KG1 (cell line): ENCODE results near the gene ADAMTS10.
"Not testable (repeated sequence)": the region's sequence is repeated elsewhere in the genome, so short reads cannot be mapped to it uniquely, and the experiment has no call there.

Experiments
- DNase-seq: peaks from one replicate; lab custom pipeline; 2025; lab: John Stamatoyannopoulos, UW

The ADAMTS10 gene

GRCh38 chr19:8610041-8610935 lies at the start of gene ADAMTS10:
Gene ADAMTS10 (minus strand): TSS chr19:8610715. CDS start chr19:8605710, 5,005 bp downstream.
- DNase-seq: peak; percentile 53

- DNase-seq: no peak
Measured at GRCh38 chr19:8659905-8660304, 49.4 kb upstream of the ADAMTS10 start.

- DNase-seq: no peak
Measured at GRCh38 chr19:8657869-8658268, 47.4 kb upstream of the ADAMTS10 start.

DNA sequence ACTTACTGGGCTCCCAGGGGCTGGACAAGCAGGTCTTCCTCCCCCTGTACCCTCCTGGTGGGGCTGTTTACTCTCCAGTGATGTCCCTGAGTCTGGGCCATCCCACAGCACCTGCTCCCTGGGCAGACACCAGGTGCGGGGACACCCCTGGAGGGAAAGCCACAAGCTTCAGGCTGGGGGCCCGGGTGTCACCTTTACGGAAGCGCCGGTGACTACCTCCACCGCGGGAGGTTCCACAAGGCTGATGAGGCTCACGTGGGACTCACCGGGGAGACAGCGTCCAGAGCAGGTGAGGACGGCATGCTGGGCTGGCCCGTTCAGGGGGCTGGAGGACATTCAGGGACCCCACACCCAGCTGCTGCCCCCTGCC lies 44.8 kb upstream of the ADAMTS10 start:
- DNase-seq: no peak

DNA sequence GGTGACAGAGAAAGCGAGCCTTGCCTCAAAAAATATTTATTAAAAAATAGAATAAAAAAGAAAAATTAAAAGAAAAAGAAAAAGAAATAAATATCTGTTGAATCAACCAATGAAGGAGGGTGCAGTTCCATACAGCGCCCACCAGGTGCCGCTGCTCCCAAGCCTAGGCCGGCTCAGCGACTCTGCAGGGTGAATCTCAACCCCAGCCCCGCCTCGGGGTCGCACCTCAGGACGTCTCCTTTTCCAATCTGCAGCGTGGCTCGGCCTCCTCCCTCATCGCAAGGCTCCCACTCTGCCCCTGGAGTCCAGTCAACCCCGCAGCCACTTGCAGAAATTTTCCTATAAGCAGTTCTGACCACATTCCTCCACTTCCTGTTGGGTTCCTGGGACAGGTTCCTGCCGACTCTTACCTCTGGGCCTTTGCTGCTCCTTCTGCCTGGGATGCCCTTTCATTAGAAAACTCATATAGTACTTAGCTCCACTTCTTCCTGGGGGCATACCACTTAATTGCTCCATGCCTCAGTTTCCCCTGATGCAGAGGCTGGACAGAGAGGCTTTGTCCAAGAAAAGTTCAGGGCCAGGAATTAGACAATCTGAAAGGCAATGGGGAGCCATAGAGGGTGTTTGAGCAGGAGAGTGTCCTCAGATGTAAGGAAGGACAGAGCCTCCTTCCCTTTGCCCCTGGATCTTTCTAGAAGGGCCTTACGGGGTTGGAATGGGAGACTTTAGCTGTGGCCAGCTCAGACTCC lies 44.2 kb upstream of the ADAMTS10 start:
- DNase-seq: peak; percentile 40

DNA sequence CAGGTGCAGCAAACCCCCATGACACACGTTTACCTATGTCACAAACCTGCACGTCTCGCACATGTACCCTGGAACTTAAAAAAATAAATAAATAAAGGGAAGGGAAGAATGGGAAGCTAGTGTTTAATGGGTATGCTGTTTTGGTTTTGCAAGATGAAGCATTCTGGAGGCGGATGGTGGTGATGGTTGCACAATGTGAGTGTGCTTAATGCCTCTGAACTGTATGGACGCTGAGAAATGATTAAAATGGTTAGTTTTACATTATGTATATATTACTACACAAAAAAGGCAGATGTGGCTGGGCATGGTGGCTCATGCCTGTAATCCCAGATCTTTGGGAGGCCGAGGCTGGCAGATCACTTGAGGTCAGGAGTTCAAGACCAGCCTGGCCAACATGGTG lies 37.7 kb upstream of the ADAMTS10 start:
- no peak for DNase-seq

DNA sequence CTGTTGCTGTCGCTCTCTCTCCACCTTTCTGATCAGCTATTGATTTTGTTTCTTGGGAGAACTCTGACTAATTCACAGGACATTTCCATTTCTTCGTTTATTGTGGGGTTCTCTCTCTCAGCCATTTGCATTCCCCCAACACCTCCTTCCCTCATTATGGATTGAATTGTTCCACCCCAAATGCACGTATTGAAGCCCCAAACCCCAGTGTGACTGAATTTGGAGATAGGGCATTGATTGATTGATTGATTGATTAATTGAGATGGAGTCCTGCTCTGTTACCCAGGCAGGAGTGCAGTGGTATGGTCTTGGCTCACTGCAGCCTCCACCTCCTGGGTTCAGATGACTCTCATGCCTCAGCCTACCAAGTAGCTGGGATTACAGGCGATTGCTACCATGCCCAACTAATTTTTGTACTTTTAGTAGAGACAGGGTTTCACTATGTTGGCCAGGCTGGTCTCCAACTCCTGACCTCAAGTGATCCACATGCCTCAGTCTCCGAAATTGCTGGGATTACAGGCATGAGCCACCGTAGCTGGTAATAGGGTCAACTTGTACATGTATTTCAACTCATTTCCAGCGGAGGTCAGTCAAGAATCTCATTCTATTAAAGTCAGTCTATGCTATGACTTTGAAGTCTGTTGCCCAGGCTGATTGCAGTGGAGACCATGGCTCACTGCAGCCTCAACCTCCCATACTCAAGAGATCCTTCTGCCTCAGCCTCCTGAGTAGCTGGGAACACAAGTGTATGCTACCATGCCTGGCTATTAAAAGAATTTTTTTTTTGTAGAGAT lies 33.5 kb upstream of the ADAMTS10 start:
- DNase-seq: no peak

DNA sequence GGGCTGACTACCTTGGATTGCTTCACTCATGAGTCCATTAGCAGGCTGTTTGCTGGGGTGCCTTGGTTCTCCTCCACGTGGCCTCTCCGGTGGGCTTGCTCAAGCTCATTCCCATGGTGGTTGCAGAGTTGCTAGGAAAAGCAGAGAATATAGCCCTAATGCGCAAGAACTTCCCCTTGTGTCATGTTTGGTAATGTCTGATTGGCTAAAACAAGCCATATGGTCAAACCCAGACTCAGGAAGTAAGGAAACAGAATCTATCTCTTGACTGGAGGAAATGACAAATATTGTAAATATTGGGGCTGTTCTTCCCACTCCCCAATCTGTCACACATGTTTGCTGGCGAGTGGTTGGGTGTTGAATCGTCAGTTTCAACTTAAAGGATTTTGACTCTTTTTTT lies 32.0 kb upstream of the ADAMTS10 start:
- no peak for DNase-seq

- DNase-seq: no peak
Measured at GRCh38 chr19:8641908-8642547, 31.5 kb upstream of the ADAMTS10 start.

GRCh38 chr19:8641221-8641907 lies 30.8 kb upstream of the ADAMTS10 start:
- DNase-seq: no peak

DNA sequence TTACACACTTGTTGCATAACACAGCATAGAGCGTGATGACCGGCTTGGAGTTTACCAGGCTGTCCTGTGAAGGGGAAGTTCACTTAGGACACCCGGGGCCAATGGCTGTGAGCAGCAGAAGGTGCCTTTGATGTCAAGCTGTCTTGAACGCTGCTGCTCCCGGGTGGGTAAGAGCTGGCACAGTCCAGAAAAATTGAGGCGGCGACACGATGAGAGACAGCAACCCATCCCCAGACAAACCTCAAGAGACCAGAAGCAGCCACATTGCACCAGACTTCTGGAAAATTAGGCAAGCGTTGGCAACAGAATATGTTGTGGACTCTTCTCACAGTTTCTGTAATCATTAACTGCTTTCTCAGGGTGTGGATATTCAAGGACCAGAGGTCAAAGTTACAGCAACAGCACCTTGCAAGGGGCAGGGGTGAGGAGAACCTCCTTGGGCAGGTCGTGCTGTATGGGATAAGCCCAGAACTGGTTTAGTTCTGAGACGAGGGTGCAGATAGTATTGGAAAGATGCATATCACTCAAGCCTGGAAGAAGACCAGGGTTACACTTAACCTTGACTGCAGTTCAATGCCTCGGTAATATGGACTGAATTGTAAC lies 30.0 kb upstream of the ADAMTS10 start:
- DNase-seq: no peak

DNA sequence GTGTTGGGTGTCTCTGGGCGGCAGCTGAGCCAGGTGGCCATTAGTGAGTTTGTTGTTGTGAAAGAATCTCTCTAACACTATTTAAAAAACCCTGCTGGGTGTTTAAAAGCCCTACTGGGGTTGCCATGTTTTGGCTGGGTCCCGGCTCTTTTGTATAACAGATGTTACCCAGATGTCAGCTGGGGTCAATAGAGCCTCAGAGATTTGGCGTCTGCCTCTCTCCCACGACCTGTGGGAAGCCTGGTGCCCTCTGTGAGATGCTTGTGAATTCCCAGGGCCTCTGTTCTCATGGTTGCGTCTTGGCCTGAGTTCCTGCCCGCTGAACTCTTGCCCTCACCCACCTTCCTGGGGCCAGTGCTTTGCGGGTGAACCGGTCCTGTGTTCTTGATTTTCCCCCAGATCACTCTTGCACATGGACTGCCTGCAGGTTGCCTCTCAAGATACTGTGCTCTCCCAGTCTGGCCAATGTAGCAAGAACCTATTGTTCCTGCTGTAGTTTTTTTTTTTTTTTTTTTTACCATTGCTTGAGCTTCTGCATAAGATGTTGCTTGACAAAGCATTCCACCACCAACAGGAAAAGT lies 29.4 kb upstream of the ADAMTS10 start:
- DNase-seq: no peak

- DNase-seq: peak; percentile 42
Measured at GRCh38 chr19:8638078-8638619, 27.6 kb upstream of the ADAMTS10 start.

- not testable (repeated sequence) for DNase-seq
Measured at GRCh38 chr19:8637070-8637469, 26.6 kb upstream of the ADAMTS10 start.

- no peak for DNase-seq
Measured at GRCh38 chr19:8635422-8635821, 24.9 kb upstream of the ADAMTS10 start.

DNA sequence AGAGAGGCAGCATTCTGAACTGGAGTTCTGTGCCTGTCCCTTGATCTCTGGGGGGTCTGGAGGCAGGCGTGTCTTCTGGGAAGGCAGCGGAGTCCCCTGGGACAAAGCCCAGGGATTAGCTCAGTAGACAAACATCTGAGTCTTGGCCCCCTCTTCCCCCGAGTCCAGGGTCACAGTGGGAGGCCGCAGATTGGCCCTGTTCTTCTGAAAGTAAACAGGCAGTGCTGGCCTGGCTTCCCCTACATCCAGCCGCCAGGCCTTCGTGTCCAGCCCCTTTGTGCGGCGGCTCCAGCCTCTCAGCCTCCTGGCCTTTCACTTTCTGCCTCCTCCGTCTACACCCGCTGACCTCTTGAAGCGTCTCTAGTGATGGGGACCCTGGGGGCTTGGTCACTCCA lies 20.9 kb upstream of the ADAMTS10 start:
- no peak for DNase-seq

DNA sequence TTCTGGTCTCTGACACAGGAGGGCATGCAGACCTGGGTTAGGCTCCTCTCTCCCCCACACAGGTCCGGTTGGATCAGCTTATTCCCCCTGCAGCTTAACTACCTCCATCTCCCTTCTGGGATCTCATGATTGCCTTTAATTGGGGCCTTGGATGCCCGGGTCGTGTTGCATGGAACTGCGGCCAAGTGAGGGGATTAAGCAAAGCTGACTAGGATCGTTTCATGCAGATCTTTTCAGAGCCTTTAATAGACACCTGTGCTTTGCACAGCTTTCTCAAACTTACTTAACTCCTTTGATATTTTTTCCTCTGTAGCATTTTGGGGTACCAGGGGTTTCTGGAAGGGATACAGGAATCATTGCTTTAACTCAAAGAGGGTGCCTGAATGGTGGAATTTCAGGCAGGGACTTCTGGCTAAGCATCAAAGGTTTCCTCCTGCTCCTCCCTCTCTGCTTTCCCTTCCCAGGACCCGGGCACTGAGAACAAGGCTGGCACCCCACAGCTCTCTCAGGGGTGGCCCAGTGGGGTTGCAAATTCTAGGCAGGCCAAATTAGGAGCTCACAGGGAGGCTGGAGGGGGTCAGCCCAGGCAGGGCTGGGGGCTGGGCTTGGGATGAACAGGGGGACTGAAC lies 20.4 kb upstream of the ADAMTS10 start:
- no peak for DNase-seq

DNA sequence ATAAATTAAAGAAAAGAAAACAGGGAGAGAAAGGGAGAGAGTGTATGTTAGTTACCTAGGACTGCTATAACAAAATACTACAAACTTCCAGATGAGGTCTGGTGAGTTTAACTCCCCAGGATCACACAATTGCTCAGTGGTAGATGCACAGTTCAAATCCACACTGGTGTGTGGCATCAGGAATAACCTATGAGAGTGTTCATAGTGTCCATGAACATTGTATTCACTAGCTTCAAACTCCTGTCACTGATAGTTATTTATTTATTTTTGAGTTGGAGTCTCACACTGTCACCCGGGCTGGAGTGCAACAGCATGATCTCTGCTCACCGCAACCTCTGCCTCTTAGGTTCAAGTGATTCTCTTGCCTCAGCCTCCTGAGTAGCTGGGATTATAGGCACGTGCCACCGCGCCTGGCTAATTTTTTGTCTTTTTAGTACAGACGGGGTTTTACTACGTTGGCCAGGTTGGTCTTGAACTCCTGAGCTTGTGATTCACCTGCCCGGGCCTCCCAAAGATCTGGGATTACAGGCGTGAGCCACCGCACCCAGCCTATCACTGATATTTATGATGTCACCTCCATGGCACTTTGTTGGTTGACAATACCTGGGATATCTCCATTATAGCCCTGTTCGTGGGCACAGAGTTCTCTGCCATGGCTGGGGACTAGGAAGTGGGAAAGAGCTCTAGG lies 19.6 kb upstream of the ADAMTS10 start, which contains the start of gene NFILZ:
TSS of gene NFILZ (plus strand) at position 638 of the 688 bp plus-strand sequence. CDS start 46,133 bp downstream, outside the sequence.
- no peak for DNase-seq

- no peak for DNase-seq
Measured at GRCh38 chr19:8629184-8629583, 18.7 kb upstream of the ADAMTS10 start.
